ENCODE measurements around the gene QSOX1.
"Not testable (repeated sequence)": the region's sequence is repeated elsewhere in the genome, so short reads cannot be mapped to it uniquely, and the experiment has no call there.

Gene QSOX1

GRCh38 chr1:180196436-180197003, 41.9 kb downstream of the QSOX1 start:
- no peak for TF ChIP-seq CTCF (IDR thresholded peaks at IDR 0.05; ENCODE audit: control insufficient read depth, extremely low read depth, insufficient read depth)
- DNase-seq (ENCODE audit: low read depth) = no peak
- no peak overlapping the region for H3K4me3 ChIP-seq (ENCODE audit: low read depth, low read length)

- H3K4me3 ChIP-seq (ENCODE audit: low read depth, low read length) = no peak overlapping the region
- DNase-seq (ENCODE audit: low read depth) = no peak
- TF ChIP-seq CTCF (IDR thresholded peaks at IDR 0.05; ENCODE audit: control insufficient read depth, extremely low read depth, insufficient read depth) = no peak
Measured at GRCh38 chr1:180197231-180197630, 42.6 kb downstream of the QSOX1 start.

- no peak overlapping the region for H3K4me3 ChIP-seq (ENCODE audit: low read depth, low read length)
- peak; percentile 52 for DNase-seq (ENCODE audit: low read depth)
- no peak for TF ChIP-seq CTCF (IDR thresholded peaks at IDR 0.05; ENCODE audit: control insufficient read depth, extremely low read depth, insufficient read depth)
Measured at GRCh38 chr1:180198196-180198595, 43.5 kb downstream of the QSOX1 start.

GRCh38 chr1:180198611-180199010, 43.9 kb downstream of the QSOX1 start:
- DNase-seq (ENCODE audit: low read depth) = no peak
- no peak overlapping the region for H3K4me3 ChIP-seq (ENCODE audit: low read depth, low read length)
- TF ChIP-seq CTCF (IDR thresholded peaks at IDR 0.05; ENCODE audit: control insufficient read depth, extremely low read depth, insufficient read depth) = no peak

- TF ChIP-seq CTCF (IDR thresholded peaks at IDR 0.05; ENCODE audit: control insufficient read depth, extremely low read depth, insufficient read depth) = no peak
- no peak overlapping the region for H3K4me3 ChIP-seq (ENCODE audit: low read depth, low read length)
- no peak for DNase-seq (ENCODE audit: low read depth)
Measured at GRCh38 chr1:180199018-180199417, 44.3 kb downstream of the QSOX1 start.

GRCh38 chr1:180201451-180202200, 47.0 kb downstream of the QSOX1 start:
- no peak overlapping the region for H3K4me3 ChIP-seq (ENCODE audit: low read depth, low read length)
- DNase-seq (ENCODE audit: low read depth) = no peak
- no peak for TF ChIP-seq CTCF (IDR thresholded peaks at IDR 0.05; ENCODE audit: control insufficient read depth, extremely low read depth, insufficient read depth)

- DNase-seq (ENCODE audit: low read depth); H3K4me3 ChIP-seq (ENCODE audit: low read depth, low read length): not testable (repeated sequence)
Measured at GRCh38 chr1:180202588-180202987, 47.9 kb downstream of the QSOX1 start.
